ENCODE results near the gene SLC48A1.

DNA sequence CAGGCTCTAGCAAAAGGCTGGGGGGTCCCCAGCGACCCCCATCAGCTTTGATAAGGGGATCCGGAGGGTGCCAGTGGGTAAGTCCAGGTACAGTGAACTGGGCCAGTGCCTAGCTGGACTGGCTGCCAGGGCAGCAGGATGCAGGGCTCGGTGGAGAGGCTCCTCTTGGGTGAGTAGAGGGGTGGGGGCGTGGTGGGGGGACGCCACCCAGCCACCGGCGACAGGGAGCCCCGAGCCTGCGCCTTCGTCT, 14.5 kb upstream of the SLC48A1 start:
- TF ChIP-seq JUND (IDR thresholded peaks at IDR 0.05) (no peak), YY1 (IDR thresholded peaks at IDR 0.05) (no peak), RXRA (IDR thresholded peaks at IDR 0.05) (no peak), FOXA1 (IDR thresholded peaks at IDR 0.05) (no peak), EGR1 (IDR thresholded peaks at IDR 0.05; ENCODE audit: low read depth in 2 of 2) (no peak), TAF1 (conservative IDR thresholded peaks at IDR 0.05) (no peak), RAD21 (IDR thresholded peaks at IDR 0.05) (no peak), HNF4G (IDR thresholded peaks at IDR 0.05) (no peak)
- TF ChIP-seq, protein P1, sequence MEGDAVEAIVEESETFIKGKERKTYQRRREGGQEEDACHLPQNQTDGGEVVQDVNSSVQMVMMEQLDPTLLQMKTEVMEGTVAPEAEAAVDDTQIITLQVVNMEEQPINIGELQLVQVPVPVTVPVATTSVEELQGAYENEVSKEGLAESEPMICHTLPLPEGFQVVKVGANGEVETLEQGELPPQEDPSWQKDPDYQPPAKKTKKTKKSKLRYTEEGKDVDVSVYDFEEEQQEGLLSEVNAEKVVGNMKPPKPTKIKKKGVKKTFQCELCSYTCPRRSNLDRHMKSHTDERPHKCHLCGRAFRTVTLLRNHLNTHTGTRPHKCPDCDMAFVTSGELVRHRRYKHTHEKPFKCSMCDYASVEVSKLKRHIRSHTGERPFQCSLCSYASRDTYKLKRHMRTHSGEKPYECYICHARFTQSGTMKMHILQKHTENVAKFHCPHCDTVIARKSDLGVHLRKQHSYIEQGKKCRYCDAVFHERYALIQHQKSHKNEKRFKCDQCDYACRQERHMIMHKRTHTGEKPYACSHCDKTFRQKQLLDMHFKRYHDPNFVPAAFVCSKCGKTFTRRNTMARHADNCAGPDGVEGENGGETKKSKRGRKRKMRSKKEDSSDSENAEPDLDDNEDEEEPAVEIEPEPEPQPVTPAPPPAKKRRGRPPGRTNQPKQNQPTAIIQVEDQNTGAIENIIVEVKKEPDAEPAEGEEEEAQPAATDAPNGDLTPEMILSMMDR (IDR thresholded peaks at IDR 0.05; ENCODE audit: low read depth, low read length, missing input control) = no peak
- TF ChIP-seq, protein P2, sequence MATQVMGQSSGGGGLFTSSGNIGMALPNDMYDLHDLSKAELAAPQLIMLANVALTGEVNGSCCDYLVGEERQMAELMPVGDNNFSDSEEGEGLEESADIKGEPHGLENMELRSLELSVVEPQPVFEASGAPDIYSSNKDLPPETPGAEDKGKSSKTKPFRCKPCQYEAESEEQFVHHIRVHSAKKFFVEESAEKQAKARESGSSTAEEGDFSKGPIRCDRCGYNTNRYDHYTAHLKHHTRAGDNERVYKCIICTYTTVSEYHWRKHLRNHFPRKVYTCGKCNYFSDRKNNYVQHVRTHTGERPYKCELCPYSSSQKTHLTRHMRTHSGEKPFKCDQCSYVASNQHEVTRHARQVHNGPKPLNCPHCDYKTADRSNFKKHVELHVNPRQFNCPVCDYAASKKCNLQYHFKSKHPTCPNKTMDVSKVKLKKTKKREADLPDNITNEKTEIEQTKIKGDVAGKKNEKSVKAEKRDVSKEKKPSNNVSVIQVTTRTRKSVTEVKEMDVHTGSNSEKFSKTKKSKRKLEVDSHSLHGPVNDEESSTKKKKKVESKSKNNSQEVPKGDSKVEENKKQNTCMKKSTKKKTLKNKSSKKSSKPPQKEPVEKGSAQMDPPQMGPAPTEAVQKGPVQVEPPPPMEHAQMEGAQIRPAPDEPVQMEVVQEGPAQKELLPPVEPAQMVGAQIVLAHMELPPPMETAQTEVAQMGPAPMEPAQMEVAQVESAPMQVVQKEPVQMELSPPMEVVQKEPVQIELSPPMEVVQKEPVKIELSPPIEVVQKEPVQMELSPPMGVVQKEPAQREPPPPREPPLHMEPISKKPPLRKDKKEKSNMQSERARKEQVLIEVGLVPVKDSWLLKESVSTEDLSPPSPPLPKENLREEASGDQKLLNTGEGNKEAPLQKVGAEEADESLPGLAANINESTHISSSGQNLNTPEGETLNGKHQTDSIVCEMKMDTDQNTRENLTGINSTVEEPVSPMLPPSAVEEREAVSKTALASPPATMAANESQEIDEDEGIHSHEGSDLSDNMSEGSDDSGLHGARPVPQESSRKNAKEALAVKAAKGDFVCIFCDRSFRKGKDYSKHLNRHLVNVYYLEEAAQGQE (IDR thresholded peaks at IDR 0.05) = no peak
- TF ChIP-seq, protein P3, sequence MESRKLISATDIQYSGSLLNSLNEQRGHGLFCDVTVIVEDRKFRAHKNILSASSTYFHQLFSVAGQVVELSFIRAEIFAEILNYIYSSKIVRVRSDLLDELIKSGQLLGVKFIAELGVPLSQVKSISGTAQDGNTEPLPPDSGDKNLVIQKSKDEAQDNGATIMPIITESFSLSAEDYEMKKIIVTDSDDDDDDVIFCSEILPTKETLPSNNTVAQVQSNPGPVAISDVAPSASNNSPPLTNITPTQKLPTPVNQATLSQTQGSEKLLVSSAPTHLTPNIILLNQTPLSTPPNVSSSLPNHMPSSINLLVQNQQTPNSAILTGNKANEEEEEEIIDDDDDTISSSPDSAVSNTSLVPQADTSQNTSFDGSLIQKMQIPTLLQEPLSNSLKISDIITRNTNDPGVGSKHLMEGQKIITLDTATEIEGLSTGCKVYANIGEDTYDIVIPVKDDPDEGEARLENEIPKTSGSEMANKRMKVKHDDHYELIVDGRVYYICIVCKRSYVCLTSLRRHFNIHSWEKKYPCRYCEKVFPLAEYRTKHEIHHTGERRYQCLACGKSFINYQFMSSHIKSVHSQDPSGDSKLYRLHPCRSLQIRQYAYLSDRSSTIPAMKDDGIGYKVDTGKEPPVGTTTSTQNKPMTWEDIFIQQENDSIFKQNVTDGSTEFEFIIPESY (IDR thresholded peaks at IDR 0.05) = no peak
- TF ChIP-seq, protein P4, sequence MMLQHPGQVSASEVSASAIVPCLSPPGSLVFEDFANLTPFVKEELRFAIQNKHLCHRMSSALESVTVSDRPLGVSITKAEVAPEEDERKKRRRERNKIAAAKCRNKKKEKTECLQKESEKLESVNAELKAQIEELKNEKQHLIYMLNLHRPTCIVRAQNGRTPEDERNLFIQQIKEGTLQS (IDR thresholded peaks at IDR 0.05) = no peak

All from liver (tissue), 3 donors.